AG04450 (cell line): ENCODE results near the gene SUN3. TPM values are rescaled to one million over a fixed set of nuclear protein-coding genes. Genes with fewer than 3 reads are reported as not detected.
"Not testable (repeated sequence)": the region's sequence is repeated elsewhere in the genome, so short reads cannot be mapped to it uniquely, and the experiment has no call there.

Experiments used
- CTCF ChIA-PET: fragments of 300-600, 350-600 bp; formaldehyde crosslinking; extraction: SDS; loops from one replicate; lab custom pipeline; 2022; ENCODE audit warnings: antibody characterized with exemption, inconsistent platforms; lab: Charles Lee
- POLR2A ChIA-PET: fragments of 350-600 bp; formaldehyde crosslinking; extraction: SDS; loops from one replicate; lab custom pipeline; 2021; ENCODE audit warnings: antibody characterized with exemption, inconsistent platforms; lab: Yijun Ruan, JAX
- DNase-seq: peaks from one replicate; pipeline ENCODE4 v3.0.0-alpha.2; 2011; ENCODE audit warnings: low read depth, low spot score
- H3K27ac ChIP-seq: one replicate; pipeline ENCODE4 v1.5.1; 2012; ENCODE audit warnings: low read depth, low read length, control low read depth
- H3K27me3 ChIP-seq: one replicate; pipeline ENCODE4 v1.6.0; 2012; ENCODE audit warnings: low read length; ENCODE audit not compliant: control insufficient read depth, insufficient read depth
- H3K4me3 ChIP-seq: 2 replicates; pipeline ENCODE4 v1.5.1; 2011; ENCODE audit warnings: mild to moderate bottlenecking, low read depth, low read length, control low read depth
- H3K9me3 ChIP-seq: 2 replicates; pipeline ENCODE4 v1.5.1; 2012; ENCODE audit warnings: low read length; ENCODE audit not compliant: control insufficient read depth, insufficient read depth
- polyA plus RNA-seq: library from polyadenylated mRNA; depleted of rRNA; stranded (reverse); fragments of >200 nt; gene quantifications from 2 replicates; pipeline ENCODE4 v1.2.3, GENCODE V29; 2011
- TF ChIP-seq, protein P1 (sequence below): IDR thresholded peaks from 2 replicates; pipeline ENCODE4 v1.5.1; 2011; ENCODE audit warnings: low read depth, low read length, control low read depth, inconsistent platforms

SUN3 gene
- polyA plus RNA-seq, 1 experiment: not detected

DNA sequence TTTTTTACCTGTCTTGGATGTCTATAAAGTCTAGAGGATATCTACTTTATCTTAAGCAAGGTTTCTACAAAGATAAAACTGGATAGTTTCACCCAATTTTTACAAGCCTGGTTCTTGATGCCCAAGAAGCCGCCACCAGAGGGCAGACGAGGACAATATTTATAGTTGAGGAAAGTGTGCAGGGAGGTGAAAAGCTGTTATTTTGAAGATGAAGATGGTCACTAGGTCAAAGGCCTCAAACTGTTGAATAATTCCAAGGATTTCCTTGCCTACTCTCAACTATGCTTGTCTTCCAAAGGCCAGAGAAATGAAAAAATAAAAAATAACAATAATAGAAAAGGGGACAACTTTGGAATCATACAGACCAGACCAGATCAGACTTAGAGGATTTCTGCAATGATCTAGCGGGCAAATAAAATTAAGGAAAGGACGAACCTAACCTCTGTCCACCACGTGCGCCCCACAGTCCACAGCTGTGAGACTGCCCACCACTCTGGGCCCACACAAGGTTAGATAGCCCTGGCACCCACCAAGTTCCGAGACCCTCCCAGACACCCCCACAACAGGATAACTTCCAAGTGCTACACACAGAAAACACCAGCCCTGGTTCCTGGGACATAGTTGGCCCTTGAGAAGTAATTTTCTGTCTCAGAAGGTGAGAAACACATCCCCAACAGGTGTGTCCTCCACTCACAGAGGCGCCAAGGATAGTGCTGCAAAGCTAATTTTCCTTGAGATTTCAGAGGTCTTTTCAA is 83.5 kb downstream of the SUN3 start:
- POLR2A ChIA-PET: no interaction called here

DNA sequence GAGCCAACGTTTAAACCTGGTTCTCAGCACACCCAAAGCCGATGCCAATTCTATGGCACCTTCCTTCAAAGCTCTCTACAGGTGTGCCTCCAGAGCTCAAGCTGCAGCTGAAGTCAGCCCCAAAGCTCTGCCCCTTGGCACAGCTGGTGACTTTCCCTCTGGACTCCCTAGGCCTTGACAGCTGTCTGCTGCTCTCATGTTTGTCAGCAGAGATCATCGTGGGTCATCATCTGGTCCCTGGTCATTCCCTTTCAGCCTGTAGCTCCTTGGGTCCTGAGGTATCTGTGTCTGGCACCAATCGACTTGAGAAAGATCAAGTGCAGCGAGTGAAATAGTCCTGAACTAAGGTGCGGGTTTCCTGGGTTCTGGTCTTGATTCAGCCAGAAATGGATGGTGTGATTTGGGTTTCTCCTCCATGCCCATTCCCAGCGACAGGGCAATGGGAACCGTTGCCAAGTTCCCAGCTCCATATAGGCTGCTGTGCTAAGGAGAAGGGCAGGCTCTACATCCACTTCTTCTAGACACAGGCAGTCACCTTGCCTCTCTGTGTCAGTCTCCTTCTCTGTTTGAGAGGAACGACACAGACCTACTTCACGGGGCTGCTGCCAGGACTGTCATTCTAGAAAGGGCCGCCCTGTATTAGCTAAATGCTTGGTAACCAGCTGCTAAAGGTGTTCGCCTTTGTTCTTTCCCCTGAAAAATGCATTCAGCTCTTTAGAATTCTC is 84.2 kb downstream of the SUN3 start:
- TF ChIP-seq, protein P1, sequence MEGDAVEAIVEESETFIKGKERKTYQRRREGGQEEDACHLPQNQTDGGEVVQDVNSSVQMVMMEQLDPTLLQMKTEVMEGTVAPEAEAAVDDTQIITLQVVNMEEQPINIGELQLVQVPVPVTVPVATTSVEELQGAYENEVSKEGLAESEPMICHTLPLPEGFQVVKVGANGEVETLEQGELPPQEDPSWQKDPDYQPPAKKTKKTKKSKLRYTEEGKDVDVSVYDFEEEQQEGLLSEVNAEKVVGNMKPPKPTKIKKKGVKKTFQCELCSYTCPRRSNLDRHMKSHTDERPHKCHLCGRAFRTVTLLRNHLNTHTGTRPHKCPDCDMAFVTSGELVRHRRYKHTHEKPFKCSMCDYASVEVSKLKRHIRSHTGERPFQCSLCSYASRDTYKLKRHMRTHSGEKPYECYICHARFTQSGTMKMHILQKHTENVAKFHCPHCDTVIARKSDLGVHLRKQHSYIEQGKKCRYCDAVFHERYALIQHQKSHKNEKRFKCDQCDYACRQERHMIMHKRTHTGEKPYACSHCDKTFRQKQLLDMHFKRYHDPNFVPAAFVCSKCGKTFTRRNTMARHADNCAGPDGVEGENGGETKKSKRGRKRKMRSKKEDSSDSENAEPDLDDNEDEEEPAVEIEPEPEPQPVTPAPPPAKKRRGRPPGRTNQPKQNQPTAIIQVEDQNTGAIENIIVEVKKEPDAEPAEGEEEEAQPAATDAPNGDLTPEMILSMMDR: no peak; the same call in 1 of the 2 replicates
- DNase-seq: no peak
- no peak overlapping the region for H3K27ac ChIP-seq
- ChIA-PET CTCF (interaction anchor here (0.6 to 6.7 kb wide), 46 partner anchors 9 to 680 kb away, joined by 3 to 76 read pairs (median 5); no protein-coding TSS in a partner anchor), POLR2A (interaction anchor here (0.6 to 0.7 kb wide), 2 partner anchors 18 to 23 kb away, joined by 4 to 6 read pairs; no protein-coding TSS in a partner anchor)
- H3K27me3 ChIP-seq: no peaks in the 10 kb centered on the region
- H3K9me3 ChIP-seq: no peaks in the 10 kb centered on the region
- H3K4me3 ChIP-seq: no peak overlapping the region

More for the DNA sequence above, 83.5 kb downstream of the SUN3 start:
- H3K9me3 ChIP-seq: no peaks in the 10 kb centered on the region
- H3K27ac ChIP-seq: no peak overlapping the region
- DNase-seq: no peak
- CTCF ChIA-PET: interaction anchor here (0.6 to 6.7 kb wide), 49 partner anchors 8 to 681 kb away, joined by 3 to 76 read pairs (median 5); no protein-coding TSS in a partner anchor
- no peaks in the 10 kb centered on the region for H3K27me3 ChIP-seq
- TF ChIP-seq, protein P1: peak; percentile 75
- H3K4me3 ChIP-seq: no peak overlapping the region

DNA sequence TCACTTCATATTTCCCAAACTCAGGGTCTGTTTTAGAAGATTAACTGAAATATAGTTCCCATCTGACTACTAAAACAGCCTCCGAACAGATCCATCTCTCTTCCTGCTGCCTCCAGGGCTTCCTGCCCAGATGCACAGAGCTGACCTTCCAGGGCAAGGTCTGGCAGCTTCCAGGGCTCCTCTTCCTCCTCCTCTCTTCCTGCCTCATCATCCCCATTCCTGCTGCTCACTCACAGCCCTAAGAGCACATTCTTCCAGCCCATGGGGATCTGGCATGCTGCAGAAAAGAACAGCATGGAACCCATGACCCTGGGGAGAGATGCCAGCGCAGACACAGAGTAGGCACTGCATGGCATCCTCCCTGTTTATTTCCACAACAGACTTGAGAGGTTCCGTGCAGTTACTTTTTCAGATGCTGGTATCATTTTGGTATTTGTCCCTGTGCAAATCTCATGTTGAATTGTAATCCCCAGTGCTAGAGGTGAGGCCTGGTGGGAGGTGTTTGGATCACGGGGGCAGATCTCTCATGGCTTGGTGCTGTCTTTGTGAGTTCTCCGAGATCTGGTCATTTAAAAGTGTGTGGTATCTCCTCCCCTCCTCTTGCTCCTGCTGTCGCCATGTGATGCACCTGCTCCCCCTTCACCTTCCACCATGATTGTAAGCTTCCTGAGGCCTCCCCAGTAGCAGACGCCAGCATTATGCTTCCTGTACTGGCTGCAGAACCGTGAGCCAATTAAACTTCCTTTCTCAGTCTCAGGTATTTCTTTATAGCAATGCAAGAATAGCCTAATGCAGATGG is 85.0 kb downstream of the SUN3 start:
- Histone ChIP-seq H3K27ac (no peak overlapping the region), H3K9me3 (no peaks in the 10 kb centered on the region), H3K27me3 (no peaks in the 10 kb centered on the region), H3K4me3 (no peak overlapping the region)
- ChIA-PET CTCF (interaction anchor here (1.3 to 6.7 kb wide), 22 partner anchors 10 to 678 kb away, joined by 3 to 76 read pairs (median 6); no protein-coding TSS in a partner anchor), POLR2A (interaction anchor here (0.6 kb wide), 1 partner anchor 18 kb away, joined by 6 read pairs; no protein-coding TSS in a partner anchor)
- DNase-seq: no peak
- TF ChIP-seq, protein P1: no peak

DNA sequence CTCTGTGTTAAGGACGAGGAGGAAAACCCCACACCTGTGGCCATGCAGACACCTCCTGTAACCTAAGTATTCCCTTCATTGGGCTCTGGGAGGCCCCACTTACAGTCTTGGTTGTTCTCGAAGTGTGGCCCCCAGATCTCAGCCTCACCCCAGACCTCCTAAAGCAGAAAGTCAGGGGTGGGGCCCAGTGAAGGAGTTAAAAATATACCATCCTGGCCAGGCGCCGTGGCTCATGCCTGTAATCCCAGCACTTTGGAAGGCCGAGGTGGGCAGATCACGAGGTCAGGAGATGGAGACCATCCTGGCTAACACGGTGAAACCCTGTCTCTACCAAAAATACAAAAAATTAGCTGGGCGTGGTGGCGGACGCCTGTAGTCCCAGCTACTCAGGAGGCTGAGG is 86.3 kb downstream of the SUN3 start:
- H3K27ac ChIP-seq, DNase-seq, H3K4me3 ChIP-seq, H3K27me3 ChIP-seq, H3K9me3 ChIP-seq, POLR2A ChIA-PET: not testable (repeated sequence)
- CTCF ChIA-PET: interaction anchor here (3.5 to 5.9 kb wide), 2 partner anchors 211 to 676 kb away, joined by 23 to 58 read pairs; no protein-coding TSS in a partner anchor

DNA sequence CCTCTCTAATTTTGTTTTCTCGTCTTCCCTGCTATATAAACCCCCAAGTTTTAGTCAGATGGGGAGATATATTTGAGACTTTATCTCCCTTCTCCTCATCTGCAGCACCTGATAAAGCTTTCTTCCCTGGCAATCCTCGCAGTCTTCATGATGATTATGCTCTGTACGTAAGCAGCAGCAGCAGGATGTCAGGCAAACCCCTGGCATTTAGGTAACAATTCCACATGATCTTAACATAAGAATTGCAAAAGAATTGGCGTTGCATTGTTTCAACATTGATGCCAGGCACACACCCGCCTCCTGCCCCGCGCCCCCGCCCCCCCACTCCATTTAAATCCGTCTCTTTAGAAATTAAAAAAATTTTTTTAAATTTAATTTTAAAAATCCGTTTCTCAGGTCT is 86.8 kb downstream of the SUN3 start:
- CTCF ChIA-PET: interaction anchor here (1.0 to 5.9 kb wide), 3 partner anchors 27 to 676 kb away, joined by 3 to 23 read pairs (median 7); no protein-coding TSS in a partner anchor
- H3K27me3 ChIP-seq: no peaks in the 10 kb centered on the region
- TF ChIP-seq, protein P1: no peak
- no peak for DNase-seq
- POLR2A ChIA-PET: no interaction called here
- H3K4me3 ChIP-seq: no peak overlapping the region
- H3K9me3 ChIP-seq: no peaks in the 10 kb centered on the region
- H3K27ac ChIP-seq: peak overlapping the region; percentile 43
